PFSK-1 (cell line): Measurements from ENCODE around the gene VSIG8.

Source experiments
- FOXP2 ChIP-seq: optimal IDR thresholded peaks from 2 replicates; pipeline ENCODE3; 2011; ENCODE audit warnings: borderline replicate concordance, control low read depth, inconsistent platforms; ENCODE audit not compliant: insufficient read depth; ENCODE audit errors: extremely low read length, extremely low read depth
- POLR2AphosphoS5 ChIP-seq: IDR thresholded peaks from 2 replicates; pipeline ENCODE4 v1.6.1; 2012; ENCODE audit warnings: low read depth, mild to moderate bottlenecking, control low read depth, low read length, moderate library complexity
- REST ChIP-seq, 2 experiments: IDR thresholded peaks; 2 replicates each; pipeline versions ENCODE4 v1.6.1 to v1.8.0; 2011 to 2012; ENCODE audit warnings: low read depth in 2 of 2, low read length in 2 of 2, control low read depth in 1 of 2, inconsistent platforms in 1 of 2, mild to moderate bottlenecking in 1 of 2, moderate library complexity in 1 of 2; ENCODE audit not compliant: insufficient read depth in 1 of 2
- SIN3A ChIP-seq: IDR thresholded peaks from 2 replicates; pipeline ENCODE4 v1.6.1; 2012; ENCODE audit warnings: mild to moderate bottlenecking, low read length, moderate library complexity, borderline replicate concordance; ENCODE audit not compliant: insufficient read depth
- TAF1 ChIP-seq: IDR thresholded peaks from 2 replicates; pipeline ENCODE4 v1.6.1; 2012; ENCODE audit warnings: low read length, control low read depth, borderline replicate concordance; ENCODE audit not compliant: insufficient read depth

GRCh38 chr1:159835862-159836525, 26.5 kb downstream of the VSIG8 start:
- TF ChIP-seq REST (IDR thresholded peaks at IDR 0.05; ENCODE audit: insufficient read depth in 1 of 2, low read depth in 2 of 2, low read length in 2 of 2), result no peak
- TF ChIP-seq TAF1, result no peak
- no peak for TF ChIP-seq POLR2AphosphoS5
- TF ChIP-seq FOXP2, result no peak
- TF ChIP-seq SIN3A, result no peak
